Stimulated activated CD4-positive, alpha-beta T cell treated with anti-CD3 and anti-CD28 coated beads, Interleukin-4, amount 100 ng/mL, for 24 hours (primary cell): ENCODE results near the gene QRSL1.
"Not testable (repeated sequence)": the region's sequence is repeated elsewhere in the genome, so short reads cannot be mapped to it uniquely, and the experiment has no call there.

Source experiments
- DNase-seq: peaks from one replicate; pipeline ENCODE4 v3.0.0-alpha.2; 2020

QRSL1 gene

GRCh38 chr6:106685833-106686232 is 56.5 kb downstream of the QRSL1 start:
- no peak for DNase-seq

GRCh38 chr6:106688177-106688951 is 59.0 kb downstream of the QRSL1 start:
- DNase-seq = no peak

DNA sequence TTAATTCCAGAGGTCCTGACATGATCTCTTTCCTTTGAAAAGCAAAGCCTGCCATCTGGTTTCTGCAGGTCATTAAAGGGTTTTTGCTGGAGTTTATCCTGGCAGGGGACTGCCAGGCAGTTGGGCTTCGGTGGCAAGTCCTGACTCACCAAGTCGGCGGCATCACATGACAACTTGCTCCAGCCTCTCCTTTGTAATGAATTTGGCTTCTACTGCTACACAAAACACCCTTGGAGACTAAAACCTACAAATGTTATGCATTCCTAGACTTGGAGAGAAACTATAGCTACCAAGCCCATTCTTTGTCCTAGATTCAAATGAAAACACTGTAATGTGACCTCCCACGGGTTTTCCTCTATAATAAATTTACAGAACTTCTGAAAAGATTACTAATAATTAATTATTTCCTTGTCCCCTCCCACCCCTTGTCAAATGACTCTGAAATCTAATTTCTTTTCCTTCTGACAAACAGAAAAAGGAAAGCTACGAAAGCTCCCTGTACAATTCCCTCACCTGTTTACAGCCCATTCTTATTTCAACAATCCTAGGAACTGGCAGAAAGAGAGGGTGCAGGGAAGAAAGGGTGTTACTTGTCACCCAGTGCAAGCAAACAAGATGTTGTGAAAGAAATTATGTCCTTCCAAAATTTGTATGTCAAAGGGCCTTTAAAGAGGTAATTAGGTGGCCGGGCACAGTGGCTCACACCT is 62.9 kb downstream of the QRSL1 start:
- no peak for DNase-seq

- DNase-seq = no peak
These were observed 63.4 kb downstream of the QRSL1 start for GRCh38 chr6:106692819-106693208.

DNA sequence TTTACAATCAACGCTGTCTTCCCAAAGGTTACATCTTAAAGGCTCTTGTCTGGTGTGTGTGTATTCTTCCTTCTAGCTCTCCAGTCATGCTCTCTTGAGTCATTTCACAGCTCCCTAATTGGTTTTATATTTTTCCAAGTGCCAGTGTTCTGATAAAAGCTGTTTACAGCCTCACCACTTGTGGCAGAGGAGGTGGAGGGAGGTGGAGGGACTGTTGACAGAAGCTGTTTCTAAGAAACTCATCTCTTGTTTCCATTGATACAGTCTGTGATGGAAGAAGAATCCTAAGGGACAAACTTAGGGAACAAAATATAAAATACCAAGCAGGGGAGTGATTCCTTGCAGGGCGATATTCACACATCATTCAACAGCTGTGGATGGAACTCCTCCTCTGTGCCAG is 64.0 kb downstream of the QRSL1 start:
- no peak for DNase-seq

GRCh38 chr6:106694343-106694742 is 65.0 kb downstream of the QRSL1 start:
- DNase-seq = no peak

- DNase-seq = no peak
These were observed 71.2 kb downstream of the QRSL1 start for GRCh38 chr6:106700581-106700980.

GRCh38 chr6:106701201-106701600 is 71.8 kb downstream of the QRSL1 start:
- not testable (repeated sequence) for DNase-seq

DNA sequence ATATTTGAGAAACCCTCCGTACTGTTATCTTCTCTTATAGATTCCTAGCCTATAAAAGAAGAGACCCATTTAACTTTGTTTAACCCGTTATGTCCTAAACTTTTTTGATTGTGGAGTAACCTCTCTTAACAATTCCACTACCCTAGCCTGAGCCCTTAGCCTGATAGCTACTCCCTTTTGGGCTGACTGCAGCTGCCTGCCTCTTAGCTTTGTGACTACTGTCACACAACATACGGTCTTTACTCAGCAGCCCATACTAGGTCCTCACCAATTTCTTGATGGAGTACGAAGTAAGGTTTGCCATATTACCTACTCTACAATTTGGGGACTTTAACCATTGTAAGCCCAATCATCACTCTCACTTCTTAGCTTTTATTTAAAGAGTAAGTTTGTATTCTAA is 72.7 kb downstream of the QRSL1 start:
- DNase-seq = no peak

GRCh38 chr6:106702451-106703110 is 73.2 kb downstream of the QRSL1 start:
- no peak for DNase-seq

DNA sequence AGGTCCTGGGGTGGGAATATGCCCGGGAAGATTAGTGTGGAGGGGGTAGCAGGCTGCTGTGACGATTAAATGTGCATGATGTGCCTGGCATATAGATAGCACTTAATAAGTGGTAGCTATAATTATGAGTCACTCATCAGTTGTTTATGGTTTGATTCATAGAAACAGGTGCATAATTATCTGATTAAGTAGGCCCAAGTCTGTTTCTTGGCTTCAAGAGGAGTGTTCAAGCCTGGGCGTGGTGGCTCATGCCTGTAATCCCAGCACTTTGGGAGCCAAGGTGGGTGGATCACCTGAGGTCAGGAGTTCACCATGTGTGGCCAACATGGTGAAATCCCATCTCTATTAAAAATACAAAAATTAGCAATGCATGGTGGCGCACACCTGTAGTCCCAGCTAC is 74.9 kb downstream of the QRSL1 start:
- no peak for DNase-seq

DNA sequence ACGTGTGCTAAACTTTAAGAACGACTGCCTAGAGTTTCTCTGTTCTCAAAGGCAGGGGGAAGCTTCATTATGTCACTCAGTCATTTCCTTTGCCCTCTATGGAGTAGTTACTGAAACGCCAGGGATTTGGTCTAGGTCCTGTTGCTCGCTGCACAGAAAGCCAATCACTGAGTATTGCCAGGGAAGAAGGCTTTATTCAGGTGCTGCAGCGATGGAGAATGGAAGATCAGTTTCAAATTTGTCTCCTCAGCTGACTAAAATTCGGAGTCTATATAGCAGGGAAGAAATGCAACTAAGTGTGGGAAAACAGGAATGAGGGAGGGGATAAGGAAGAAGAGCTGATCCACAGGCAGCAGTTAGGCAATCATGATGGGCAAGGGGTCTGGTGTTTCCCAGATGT is 75.8 kb downstream of the QRSL1 start:
- DNase-seq = no peak

- no peak for DNase-seq
These were observed 81.2 kb downstream of the QRSL1 start for GRCh38 chr6:106710580-106710979.

DNA sequence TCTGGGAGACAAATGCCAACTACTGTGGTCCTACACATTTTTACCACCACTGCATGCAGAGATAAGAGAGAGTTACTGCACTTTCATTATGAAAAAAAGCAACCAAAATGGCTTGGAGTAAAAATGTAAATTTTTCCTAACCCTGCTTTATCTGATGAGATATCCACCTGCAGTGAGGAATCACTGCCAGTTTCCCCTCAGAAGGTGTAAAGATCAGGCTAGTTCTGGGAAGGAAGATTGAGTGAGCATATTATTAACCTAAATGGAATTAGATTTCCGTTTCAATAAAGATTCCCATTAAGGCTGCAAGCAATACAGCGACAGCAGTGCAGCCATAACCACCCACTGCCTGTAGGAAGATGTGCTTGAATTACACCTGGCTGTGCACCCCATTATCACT is 84.9 kb downstream of the QRSL1 start:
- DNase-seq = no peak

GRCh38 chr6:106715922-106716321 is 86.5 kb downstream of the QRSL1 start:
- DNase-seq = no peak

GRCh38 chr6:106716966-106717365 is 87.6 kb downstream of the QRSL1 start:
- no peak for DNase-seq
